ENCODE measurements around the gene INVS.

- TF ChIP-seq, protein P1, sequence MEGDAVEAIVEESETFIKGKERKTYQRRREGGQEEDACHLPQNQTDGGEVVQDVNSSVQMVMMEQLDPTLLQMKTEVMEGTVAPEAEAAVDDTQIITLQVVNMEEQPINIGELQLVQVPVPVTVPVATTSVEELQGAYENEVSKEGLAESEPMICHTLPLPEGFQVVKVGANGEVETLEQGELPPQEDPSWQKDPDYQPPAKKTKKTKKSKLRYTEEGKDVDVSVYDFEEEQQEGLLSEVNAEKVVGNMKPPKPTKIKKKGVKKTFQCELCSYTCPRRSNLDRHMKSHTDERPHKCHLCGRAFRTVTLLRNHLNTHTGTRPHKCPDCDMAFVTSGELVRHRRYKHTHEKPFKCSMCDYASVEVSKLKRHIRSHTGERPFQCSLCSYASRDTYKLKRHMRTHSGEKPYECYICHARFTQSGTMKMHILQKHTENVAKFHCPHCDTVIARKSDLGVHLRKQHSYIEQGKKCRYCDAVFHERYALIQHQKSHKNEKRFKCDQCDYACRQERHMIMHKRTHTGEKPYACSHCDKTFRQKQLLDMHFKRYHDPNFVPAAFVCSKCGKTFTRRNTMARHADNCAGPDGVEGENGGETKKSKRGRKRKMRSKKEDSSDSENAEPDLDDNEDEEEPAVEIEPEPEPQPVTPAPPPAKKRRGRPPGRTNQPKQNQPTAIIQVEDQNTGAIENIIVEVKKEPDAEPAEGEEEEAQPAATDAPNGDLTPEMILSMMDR (IDR thresholded peaks at IDR 0.05) = no peak
- no peak for TF ChIP-seq POLR2AphosphoS5 (IDR thresholded peaks at IDR 0.05)
Measured at GRCh38 chr9:100088202-100088601, 10.8 kb upstream of the INVS start.

Measured in prostate gland (tissue), 2 donors.